Regular cardiac myocyte (primary cell): ENCODE measurements around the gene STX8. TPM values are rescaled to one million over a fixed set of nuclear protein-coding genes. Genes with fewer than 3 reads are reported as not detected.

Source experiments
- total RNA-seq: library from RNA; depleted of rRNA; stranded (reverse); fragments of >200 nt; gene quantifications from 2 replicates; pipeline ENCODE4 v1.2.3, GENCODE V29; 2014

The STX8 gene
- total RNA-seq, result 78.4 and 99.8 TPM in 2 replicates

GRCh38 chr17:9575381-9576101, at the start of gene STX8:
Gene STX8, minus strand, starts transcription at chr17:9575820. Its CDS starts 12 bp downstream, at chr17:9575808.

GRCh38 chr17:9576521-9577372, 1.1 kb upstream of the STX8 start, which contains the start of gene CFAP52:
Gene CFAP52, plus strand, starts transcription at chr17:9576642. Its CDS starts 54 bp downstream, at chr17:9576696.

Other genes with a start within 250 kb of the STX8 start
- 0.38 and 1.4 TPM in 2 replicates for gene CFAP52, start 822 bp upstream of the STX8 start, total RNA-seq
- 0.19 TPM in 1 of 2 replicates, not detected in the other for gene USP43, start 69.7 kb upstream of the STX8 start, total RNA-seq
- gene DHRS7C, start 215.8 kb upstream of the STX8 start, total RNA-seq, result not detected in 2 replicates
- gene GSG1L2, start 246.3 kb upstream of the STX8 start, total RNA-seq, result not detected in 2 replicates